SIG-M5 treated with dmso at 0.1 percent for 504 hours (cell line): ENCODE data around the gene STXBP1.
"Not testable (repeated sequence)": the region's sequence is repeated elsewhere in the genome, so short reads cannot be mapped to it uniquely, and the experiment has no call there.

ENCODE experiments used
- DNase-seq: peaks from one replicate; lab custom pipeline; 2025; ENCODE audit not compliant: unreplicated experiment; lab: John Stamatoyannopoulos, UW

Gene STXBP1

GRCh38 chr9:127613583-127613954 lies 1.5 kb downstream of the STXBP1 start:
- no peak for DNase-seq

- DNase-seq = no peak
Observed at GRCh38 chr9:127614961-127615360, 2.9 kb downstream of the STXBP1 start.

GRCh38 chr9:127621339-127621970 lies 9.4 kb downstream of the STXBP1 start:
- not testable (repeated sequence) for DNase-seq

- no peak for DNase-seq
Observed at GRCh38 chr9:127626752-127627493, 14.8 kb downstream of the STXBP1 start.

GRCh38 chr9:127627494-127627855 lies 15.4 kb downstream of the STXBP1 start:
- no peak for DNase-seq

GRCh38 chr9:127628758-127629467 lies 16.8 kb downstream of the STXBP1 start:
- DNase-seq = no peak

- DNase-seq = no peak
Observed at GRCh38 chr9:127629468-127630081, 17.5 kb downstream of the STXBP1 start.

- no peak for DNase-seq
Observed at GRCh38 chr9:127633216-127633862, 21.3 kb downstream of the STXBP1 start.

- no peak for DNase-seq
Observed at GRCh38 chr9:127634021-127634420, 21.9 kb downstream of the STXBP1 start.

GRCh38 chr9:127634698-127635097 lies 22.6 kb downstream of the STXBP1 start:
- DNase-seq = no peak

- DNase-seq = no peak
Observed at GRCh38 chr9:127635201-127635735, 23.2 kb downstream of the STXBP1 start.

- DNase-seq = no peak
Observed at GRCh38 chr9:127637322-127637847, 25.3 kb downstream of the STXBP1 start.

- DNase-seq = no peak
Observed at GRCh38 chr9:127640908-127641545, 28.9 kb downstream of the STXBP1 start.

GRCh38 chr9:127642082-127642740 lies 30.1 kb downstream of the STXBP1 start:
- no peak for DNase-seq

GRCh38 chr9:127644146-127644827 lies 32.2 kb downstream of the STXBP1 start:
- DNase-seq = no peak

- DNase-seq = no peak
Observed at GRCh38 chr9:127644943-127645342, 32.9 kb downstream of the STXBP1 start.

- DNase-seq = no peak
Observed at GRCh38 chr9:127647451-127647850, 35.4 kb downstream of the STXBP1 start.

- no peak for DNase-seq
Observed at GRCh38 chr9:127650518-127650917, 38.4 kb downstream of the STXBP1 start.
